ENCODE measurements around the gene UNC80.

The UNC80 gene

DNA sequence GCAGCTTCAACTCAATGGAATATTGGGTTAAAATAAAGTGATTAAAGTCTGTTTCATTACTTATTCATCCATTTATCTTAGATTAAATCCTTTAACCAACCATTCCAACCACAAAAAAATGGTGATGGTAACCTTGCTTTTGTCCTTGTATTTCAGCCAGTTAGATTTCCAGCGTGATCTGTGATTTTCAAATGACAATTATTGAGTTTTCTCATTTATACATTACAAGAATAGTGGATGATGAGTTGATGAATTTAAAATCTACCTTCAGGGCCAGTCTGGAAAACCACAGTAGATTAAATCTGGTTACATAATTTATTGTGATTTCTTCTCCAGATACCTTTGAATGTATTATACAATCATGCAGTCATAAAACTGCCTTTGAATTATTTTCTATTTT is 29.7 kb upstream of the UNC80 start:
- no peak for DNase-seq (ENCODE audit: low read depth)
- no peak for TF ChIP-seq POLR2A (IDR thresholded peaks at IDR 0.05; ENCODE audit: extremely low read depth, insufficient read length)
- no peak for TF ChIP-seq MYC (IDR thresholded peaks at IDR 0.05; ENCODE audit: low read depth, low read length)
- TF ChIP-seq, protein P1, sequence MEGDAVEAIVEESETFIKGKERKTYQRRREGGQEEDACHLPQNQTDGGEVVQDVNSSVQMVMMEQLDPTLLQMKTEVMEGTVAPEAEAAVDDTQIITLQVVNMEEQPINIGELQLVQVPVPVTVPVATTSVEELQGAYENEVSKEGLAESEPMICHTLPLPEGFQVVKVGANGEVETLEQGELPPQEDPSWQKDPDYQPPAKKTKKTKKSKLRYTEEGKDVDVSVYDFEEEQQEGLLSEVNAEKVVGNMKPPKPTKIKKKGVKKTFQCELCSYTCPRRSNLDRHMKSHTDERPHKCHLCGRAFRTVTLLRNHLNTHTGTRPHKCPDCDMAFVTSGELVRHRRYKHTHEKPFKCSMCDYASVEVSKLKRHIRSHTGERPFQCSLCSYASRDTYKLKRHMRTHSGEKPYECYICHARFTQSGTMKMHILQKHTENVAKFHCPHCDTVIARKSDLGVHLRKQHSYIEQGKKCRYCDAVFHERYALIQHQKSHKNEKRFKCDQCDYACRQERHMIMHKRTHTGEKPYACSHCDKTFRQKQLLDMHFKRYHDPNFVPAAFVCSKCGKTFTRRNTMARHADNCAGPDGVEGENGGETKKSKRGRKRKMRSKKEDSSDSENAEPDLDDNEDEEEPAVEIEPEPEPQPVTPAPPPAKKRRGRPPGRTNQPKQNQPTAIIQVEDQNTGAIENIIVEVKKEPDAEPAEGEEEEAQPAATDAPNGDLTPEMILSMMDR (IDR thresholded peaks at IDR 0.05; ENCODE audit: low read depth, low read length) = no peak
- TF ChIP-seq, protein P2, sequence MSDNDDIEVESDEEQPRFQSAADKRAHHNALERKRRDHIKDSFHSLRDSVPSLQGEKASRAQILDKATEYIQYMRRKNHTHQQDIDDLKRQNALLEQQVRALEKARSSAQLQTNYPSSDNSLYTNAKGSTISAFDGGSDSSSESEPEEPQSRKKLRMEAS (IDR thresholded peaks at IDR 0.05; ENCODE audit: low read depth, low read length) = no peak
- H3K4me3 ChIP-seq (ENCODE audit: low read depth, low read length) = no peak overlapping the region

DNA sequence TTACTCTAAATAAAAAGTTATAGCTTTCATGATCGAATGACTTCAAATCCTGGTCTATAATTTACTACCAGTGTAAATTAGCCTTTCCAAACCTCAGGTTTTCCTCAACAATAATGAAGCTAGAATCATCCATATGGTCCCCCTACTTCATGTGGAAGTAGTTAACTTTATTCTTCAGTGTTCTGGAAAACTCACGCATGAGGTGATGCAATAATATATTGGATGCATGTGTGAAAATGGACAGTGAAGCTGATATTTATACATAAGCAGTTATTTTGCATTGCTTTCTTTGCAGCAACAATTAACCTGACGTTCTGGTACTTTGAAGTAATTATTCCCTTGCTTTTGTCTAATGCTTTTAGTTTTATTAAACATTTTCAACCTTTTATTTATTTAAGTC is 18.6 kb upstream of the UNC80 start:
- no peak for DNase-seq (ENCODE audit: low read depth)
- TF ChIP-seq, protein P1 (IDR thresholded peaks at IDR 0.05; ENCODE audit: low read depth, low read length) = no peak
- TF ChIP-seq POLR2A (IDR thresholded peaks at IDR 0.05; ENCODE audit: extremely low read depth, insufficient read length) (no peak), MYC (IDR thresholded peaks at IDR 0.05; ENCODE audit: low read depth, low read length) (no peak)
- TF ChIP-seq, protein P2 (IDR thresholded peaks at IDR 0.05; ENCODE audit: low read depth, low read length) = no peak
- H3K4me3 ChIP-seq (ENCODE audit: low read depth, low read length) = no peak overlapping the region

DNA sequence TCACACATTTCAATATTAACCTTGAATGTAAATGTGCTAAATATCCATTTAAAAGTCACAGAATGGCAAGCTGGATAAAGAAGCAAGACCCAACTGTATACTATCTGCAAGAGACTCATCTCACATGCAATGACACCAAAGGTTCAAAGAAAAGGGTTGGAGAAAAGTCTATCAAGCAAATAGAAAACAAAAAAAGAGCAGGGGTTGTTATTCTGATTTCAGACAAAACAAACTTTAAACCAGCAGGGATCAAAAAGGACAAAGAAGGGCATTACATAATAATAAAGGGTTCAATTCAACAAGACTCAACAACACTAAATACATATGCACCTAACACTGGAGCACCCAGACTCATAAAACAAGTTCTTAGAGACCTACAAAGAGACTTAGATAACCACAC is 14.5 kb upstream of the UNC80 start:
- TF ChIP-seq, protein P1 (IDR thresholded peaks at IDR 0.05; ENCODE audit: low read depth, low read length) = no peak
- TF ChIP-seq, protein P2 (IDR thresholded peaks at IDR 0.05; ENCODE audit: low read depth, low read length) = no peak
- TF ChIP-seq MYC (IDR thresholded peaks at IDR 0.05; ENCODE audit: low read depth, low read length) = no peak
- no peak for TF ChIP-seq POLR2A (IDR thresholded peaks at IDR 0.05; ENCODE audit: extremely low read depth, insufficient read length)
- no peak for DNase-seq (ENCODE audit: low read depth)

DNA sequence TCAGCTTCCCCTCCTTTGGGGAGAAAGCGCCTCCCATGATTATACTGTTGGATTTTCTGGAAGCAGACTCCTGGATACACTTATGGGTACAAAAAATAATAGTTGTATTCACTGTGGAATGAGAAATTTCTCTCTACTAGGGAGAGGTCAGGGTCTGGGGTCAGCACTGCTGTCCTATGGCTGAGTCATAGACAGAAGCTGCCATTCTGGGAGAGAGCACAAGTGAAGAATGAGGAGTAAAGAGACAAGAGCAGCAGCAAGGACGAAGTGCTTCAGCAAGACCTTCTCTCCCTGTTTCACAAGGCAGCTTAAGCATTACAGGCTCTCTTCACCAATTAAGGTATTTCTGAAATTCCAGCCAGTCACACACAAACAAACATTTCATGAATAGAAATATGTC is 10.1 kb upstream of the UNC80 start:
- DNase-seq (ENCODE audit: low read depth) = no peak
- no peak overlapping the region for H3K4me3 ChIP-seq (ENCODE audit: low read depth, low read length)
- no peak for TF ChIP-seq MYC (IDR thresholded peaks at IDR 0.05; ENCODE audit: low read depth, low read length)
- no peak for TF ChIP-seq POLR2A (IDR thresholded peaks at IDR 0.05; ENCODE audit: extremely low read depth, insufficient read length)
- TF ChIP-seq, protein P1 (IDR thresholded peaks at IDR 0.05; ENCODE audit: low read depth, low read length) = no peak
- TF ChIP-seq, protein P2 (IDR thresholded peaks at IDR 0.05; ENCODE audit: low read depth, low read length) = no peak

More for the DNA sequence above, 14.5 kb upstream of the UNC80 start:
- no peak overlapping the region for H3K4me3 ChIP-seq (ENCODE audit: low read depth, low read length)

DNA sequence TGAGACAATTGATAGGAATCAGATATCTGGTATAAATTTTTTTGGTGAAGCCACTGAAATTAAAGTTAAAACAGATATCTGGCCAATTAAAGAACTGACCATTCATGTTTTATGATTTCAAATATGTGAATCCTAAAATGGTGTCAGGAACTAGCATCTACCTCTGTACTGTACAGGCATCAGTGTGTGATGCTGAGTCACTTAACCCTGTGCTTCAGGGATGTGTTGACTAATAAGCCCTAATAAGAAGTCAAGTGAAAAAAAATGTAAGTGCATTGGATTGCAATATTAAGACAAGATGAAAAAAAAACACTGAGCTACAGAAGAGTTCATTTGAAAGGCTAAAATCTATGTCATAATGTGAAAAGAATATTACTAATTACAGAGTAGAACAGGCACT is 9.1 kb upstream of the UNC80 start:
- no peak for DNase-seq (ENCODE audit: low read depth)
- H3K4me3 ChIP-seq (ENCODE audit: low read depth, low read length) = no peak overlapping the region
- TF ChIP-seq, protein P2 (IDR thresholded peaks at IDR 0.05; ENCODE audit: low read depth, low read length) = no peak
- no peak for TF ChIP-seq POLR2A (IDR thresholded peaks at IDR 0.05; ENCODE audit: extremely low read depth, insufficient read length)
- TF ChIP-seq MYC (IDR thresholded peaks at IDR 0.05; ENCODE audit: low read depth, low read length) = no peak

DNA sequence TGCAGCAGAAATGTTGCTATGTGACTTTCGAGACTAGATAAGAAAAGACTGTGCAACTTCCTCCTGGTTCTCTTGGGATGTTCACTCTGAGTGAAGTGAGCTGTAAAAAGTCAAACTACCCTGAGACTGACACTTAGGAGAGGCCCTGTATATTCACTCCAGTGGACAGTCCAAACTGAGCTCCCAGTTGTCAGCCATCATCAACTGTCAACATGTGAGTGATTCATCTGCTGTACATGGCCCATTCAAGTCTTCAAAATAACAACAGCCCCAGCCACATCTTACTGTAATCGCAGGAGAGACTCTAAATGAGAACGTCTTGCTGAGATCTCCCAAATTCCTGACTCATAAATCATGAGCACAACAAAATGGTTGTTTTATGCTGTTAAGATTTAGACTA is 8.5 kb upstream of the UNC80 start:
- H3K4me3 ChIP-seq (ENCODE audit: low read depth, low read length) = no peak overlapping the region
- TF ChIP-seq POLR2A (IDR thresholded peaks at IDR 0.05; ENCODE audit: extremely low read depth, insufficient read length) (no peak), MYC (IDR thresholded peaks at IDR 0.05; ENCODE audit: low read depth, low read length) (no peak)
- TF ChIP-seq, protein P1 (IDR thresholded peaks at IDR 0.05; ENCODE audit: low read depth, low read length) = no peak
- TF ChIP-seq, protein P2 (IDR thresholded peaks at IDR 0.05; ENCODE audit: low read depth, low read length) = no peak
- DNase-seq (ENCODE audit: low read depth) = peak; percentile 11
